SK-N-MC (cell line): Measurements from ENCODE around the gene PCNT.

Experiments used
- EZH2 ChIP-seq: fragments of 200-600 bp; sonication (generic); IDR thresholded peaks from one replicate; pipeline ENCODE4 v1.6.1; 2017; ENCODE audit warnings: antibody characterized with exemption
- FOXP2 ChIP-seq: optimal IDR thresholded peaks from 2 replicates; pipeline ENCODE3; 2011; ENCODE audit warnings: mild to moderate bottlenecking, moderate library complexity; ENCODE audit not compliant: insufficient read depth; ENCODE audit errors: extremely low read length, control extremely low read depth
- POLR2AphosphoS5 ChIP-seq: IDR thresholded peaks from 2 replicates; pipeline ENCODE4 v1.6.1; 2012; ENCODE audit warnings: mild to moderate bottlenecking, low read depth, low read length, borderline replicate concordance

- TF ChIP-seq EZH2 (no peak), POLR2AphosphoS5 (no peak), FOXP2 (no peak)
Observed at GRCh38 chr21:46474382-46474781, 150.4 kb downstream of the PCNT start.
